Ramos (cell line): ENCODE measurements around the gene EGFL8.
"Not testable (repeated sequence)": the region's sequence is repeated elsewhere in the genome, so short reads cannot be mapped to it uniquely, and the experiment has no call there.

ENCODE experiments used
- in situ Hi-C: fragments of 300-500 bp; cut with MboI; formaldehyde crosslinking; loops from one replicate; pipeline ENCODE4 v1.14.3; 2022; ENCODE audit warnings: low sequenced_read_pairs; ENCODE audit not compliant: unreplicated experiment

EGFL8 gene

GRCh38 chr6:32192608-32193039 is 28.2 kb downstream of the EGFL8 start, which contains the start of gene GPSM3:
Gene GPSM3, minus strand, starts transcription at chr6:32192643. Its CDS starts 130 bp downstream, at chr6:32192513.
- in situ Hi-C loops = no loop called here

GRCh38 chr6:32193096-32193495 is 28.7 kb downstream of the EGFL8 start:
- in situ Hi-C loops = not testable (repeated sequence)

- in situ Hi-C loops = no loop called here
These were observed 30.0 kb downstream of the EGFL8 start for GRCh38 chr6:32194388-32194787.

- in situ Hi-C loops = no loop called here
These were observed 30.6 kb downstream of the EGFL8 start for GRCh38 chr6:32194825-32195651.

- in situ Hi-C loops = no loop called here
These were observed 31.2 kb downstream of the EGFL8 start for GRCh38 chr6:32195652-32195901.

GRCh38 chr6:32195902-32196681 is 31.7 kb downstream of the EGFL8 start:
- in situ Hi-C loops = no loop called here

- in situ Hi-C loops = no loop called here
These were observed 32.6 kb downstream of the EGFL8 start for GRCh38 chr6:32196682-32197616.

- in situ Hi-C loops = no loop called here
These were observed 33.9 kb downstream of the EGFL8 start for GRCh38 chr6:32198345-32198696.

GRCh38 chr6:32198866-32199265 is 34.5 kb downstream of the EGFL8 start:
- in situ Hi-C loops = no loop called here

GRCh38 chr6:32200711-32201475 is 36.5 kb downstream of the EGFL8 start:
- in situ Hi-C loops = no loop called here

- in situ Hi-C loops = no loop called here
These were observed 37.8 kb downstream of the EGFL8 start for GRCh38 chr6:32202186-32202585.

- in situ Hi-C loops = no loop called here
These were observed 39.3 kb downstream of the EGFL8 start for GRCh38 chr6:32203426-32204267.

- in situ Hi-C loops = no loop called here
These were observed 39.9 kb downstream of the EGFL8 start for GRCh38 chr6:32204268-32204715.

- in situ Hi-C loops = no loop called here
These were observed 44.6 kb downstream of the EGFL8 start for GRCh38 chr6:32208996-32209395.

- in situ Hi-C loops = no loop called here
These were observed 45.8 kb downstream of the EGFL8 start for GRCh38 chr6:32210191-32210601.

- in situ Hi-C loops = not testable (repeated sequence)
These were observed 47.0 kb downstream of the EGFL8 start for GRCh38 chr6:32211432-32211831.

GRCh38 chr6:32212076-32212760 is 47.8 kb downstream of the EGFL8 start:
- in situ Hi-C loops = no loop called here

GRCh38 chr6:32213649-32214048 is 49.3 kb downstream of the EGFL8 start:
- in situ Hi-C loops = no loop called here
